BJ (cell line): Measurements from ENCODE around the gene HRK. TPM values are rescaled to one million over a fixed set of nuclear protein-coding genes. Genes with fewer than 3 reads are reported as not detected.

Experiments
- CTCF ChIA-PET: fragments of 350-600 bp; formaldehyde crosslinking; extraction: SDS; loops from one replicate; lab custom pipeline; 2021; ENCODE audit warnings: antibody characterized with exemption, inconsistent platforms; lab: Yijun Ruan, JAX
- POLR2A ChIA-PET: fragments of 300-600 bp; sonication (Branson Sonifier 250); formaldehyde crosslinking; extraction: SDS; loops from one replicate; lab custom pipeline; 2021; ENCODE audit warnings: antibody characterized with exemption; lab: Charles Lee
- DNase-seq: peaks from one replicate; pipeline ENCODE4 v3.0.0-alpha.2; 2011; ENCODE audit warnings: low read depth
- H3K27me3 ChIP-seq: 2 replicates; pipeline ENCODE4 v1.6.0; 2011; ENCODE audit warnings: low read length; ENCODE audit not compliant: control insufficient read depth, insufficient read depth
- H3K36me3 ChIP-seq: 2 replicates; pipeline ENCODE4 v1.5.1; 2011; ENCODE audit warnings: low read length; ENCODE audit not compliant: control insufficient read depth, insufficient read depth
- H3K4me3 ChIP-seq: 2 replicates; pipeline ENCODE4 v1.5.1; 2011; ENCODE audit warnings: low read depth, mild to moderate bottlenecking, control low read depth, low read length
- polyA plus RNA-seq: library from polyadenylated mRNA; depleted of rRNA; stranded (reverse); fragments of >200 nt; gene quantifications from 2 replicates; pipeline ENCODE4 v1.2.3, GENCODE V29; 2011
- TF ChIP-seq, protein P1 (sequence below): IDR thresholded peaks from 2 replicates; pipeline ENCODE4 v1.5.1; 2011; ENCODE audit warnings: low read depth, mild to moderate bottlenecking, control low read depth, inconsistent platforms, low read length, moderate library complexity; ENCODE audit not compliant: insufficient read depth

Gene HRK
- polyA plus RNA-seq, 1 experiment: not detected

GRCh38 chr12:116880213-116880816 is 926 bp downstream of the HRK start:
- POLR2A ChIA-PET: no interaction called here
- H3K4me3 ChIP-seq: no peak overlapping the region
- H3K36me3 ChIP-seq: no peaks in the 10 kb centered on the region
- TF ChIP-seq, protein P1, sequence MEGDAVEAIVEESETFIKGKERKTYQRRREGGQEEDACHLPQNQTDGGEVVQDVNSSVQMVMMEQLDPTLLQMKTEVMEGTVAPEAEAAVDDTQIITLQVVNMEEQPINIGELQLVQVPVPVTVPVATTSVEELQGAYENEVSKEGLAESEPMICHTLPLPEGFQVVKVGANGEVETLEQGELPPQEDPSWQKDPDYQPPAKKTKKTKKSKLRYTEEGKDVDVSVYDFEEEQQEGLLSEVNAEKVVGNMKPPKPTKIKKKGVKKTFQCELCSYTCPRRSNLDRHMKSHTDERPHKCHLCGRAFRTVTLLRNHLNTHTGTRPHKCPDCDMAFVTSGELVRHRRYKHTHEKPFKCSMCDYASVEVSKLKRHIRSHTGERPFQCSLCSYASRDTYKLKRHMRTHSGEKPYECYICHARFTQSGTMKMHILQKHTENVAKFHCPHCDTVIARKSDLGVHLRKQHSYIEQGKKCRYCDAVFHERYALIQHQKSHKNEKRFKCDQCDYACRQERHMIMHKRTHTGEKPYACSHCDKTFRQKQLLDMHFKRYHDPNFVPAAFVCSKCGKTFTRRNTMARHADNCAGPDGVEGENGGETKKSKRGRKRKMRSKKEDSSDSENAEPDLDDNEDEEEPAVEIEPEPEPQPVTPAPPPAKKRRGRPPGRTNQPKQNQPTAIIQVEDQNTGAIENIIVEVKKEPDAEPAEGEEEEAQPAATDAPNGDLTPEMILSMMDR: no peak
- CTCF ChIA-PET: interaction anchor here (0.6 to 3.8 kb wide), 8 partner anchors 10 to 236 kb away, joined by 3 to 55 read pairs (median 5); no protein-coding TSS in a partner anchor
- DNase-seq: no peak
- peaks cover 50% of the 10 kb centered on the region for H3K27me3 ChIP-seq

DNA sequence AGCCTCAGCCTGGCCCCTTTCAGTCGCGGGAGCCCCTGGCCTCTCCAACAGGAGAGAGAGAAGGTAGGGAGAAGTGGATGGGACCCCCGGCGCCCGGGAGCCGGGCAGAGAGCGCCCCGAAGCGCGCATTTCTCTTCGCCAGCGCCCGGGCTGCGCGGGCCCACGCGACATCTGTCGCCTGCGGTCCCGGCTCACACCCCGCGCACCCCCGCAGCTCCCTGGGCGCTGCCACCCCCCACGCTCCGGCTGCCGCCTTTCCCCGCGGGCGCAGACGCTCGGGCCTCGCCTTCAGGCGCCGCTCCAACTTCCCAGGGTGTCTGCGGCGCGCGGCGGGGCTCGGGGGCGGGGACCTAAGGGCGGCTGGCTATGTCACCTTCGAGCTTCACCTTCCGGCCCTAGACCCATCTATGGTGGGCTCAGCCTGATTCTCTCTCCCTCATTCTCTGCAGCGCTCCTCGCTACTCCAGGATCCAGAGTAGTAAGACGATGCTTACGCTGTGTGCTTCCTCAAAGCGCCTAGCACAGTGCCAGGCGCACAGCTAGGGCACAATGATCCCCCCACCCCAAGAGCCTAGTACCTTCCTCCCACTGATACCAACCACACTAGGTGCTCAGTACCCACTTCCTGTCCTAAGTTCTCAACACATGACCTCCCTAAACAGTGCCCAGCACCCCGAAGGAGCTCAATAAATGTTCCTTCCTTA is 1.6 kb downstream of the HRK start:
- CTCF ChIA-PET: interaction anchor here (1.1 to 3.8 kb wide), 6 partner anchors 9 to 175 kb away, joined by 3 to 55 read pairs (median 6); no protein-coding TSS in a partner anchor
- Histone ChIP-seq H3K4me3 (0 out of 2 replicates have a peak overlapping the region, but pooled peaks have one; percentile 8), H3K36me3 (no peaks in the 10 kb centered on the region), H3K27me3 (peaks cover 51% of the 10 kb centered on the region)
- TF ChIP-seq, protein P1: no peak
- no peak for DNase-seq
- POLR2A ChIA-PET: no interaction called here

- CTCF ChIA-PET: interaction anchor here (1.5 to 3.8 kb wide), 2 partner anchors 16 to 169 kb away, joined by 3 to 23 read pairs; no protein-coding TSS in a partner anchor
- Histone ChIP-seq H3K27me3 (peaks cover 55% of the 10 kb centered on the region), H3K4me3 (peak overlapping the region; percentile 31), H3K36me3 (no peaks in the 10 kb centered on the region)
- POLR2A ChIA-PET: no interaction called here
- TF ChIP-seq, protein P1: no peak
- no peak for DNase-seq
Measured at GRCh38 chr12:116878567-116879508, 2.4 kb downstream of the HRK start.

GRCh38 chr12:116876151-116876869 is 4.9 kb downstream of the HRK start:
- peaks cover 39% of the 10 kb centered on the region for H3K27me3 ChIP-seq
- ChIA-PET CTCF (no interaction called here), POLR2A (no interaction called here)
- no peak overlapping the region for H3K4me3 ChIP-seq
- TF ChIP-seq, protein P1: no peak
- DNase-seq: no peak
- H3K36me3 ChIP-seq: no peaks in the 10 kb centered on the region
